ENCODE data around the gene TPSD1. TPM values are rescaled to one million over a fixed set of nuclear protein-coding genes. Genes with fewer than 3 reads are reported as not detected.

The TPSD1 gene
- total RNA-seq, 1 experiment from 2014 or later, result not detected

DNA sequence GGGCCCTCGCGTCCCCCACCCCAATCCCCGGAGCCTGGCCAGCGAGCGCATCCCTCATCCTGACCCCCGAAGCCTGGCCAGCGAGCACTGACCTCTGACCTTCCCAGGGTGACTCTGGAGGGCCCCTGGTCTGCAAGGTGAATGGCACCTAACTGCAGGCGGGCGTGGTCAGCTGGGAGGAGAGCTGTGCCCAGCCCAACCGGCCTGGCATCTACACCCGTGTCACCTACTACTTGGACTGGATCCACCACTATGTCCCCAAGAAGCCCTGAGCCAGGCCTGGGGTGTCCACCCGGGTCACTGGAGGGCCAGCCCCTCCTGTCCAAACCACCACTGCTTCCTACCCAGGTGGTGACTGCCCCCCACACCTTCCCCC is 2.3 kb downstream of the TPSD1 start:
- H2BK120ac ChIP-seq (ENCODE audit: low read depth, low read length, poor library complexity, severe bottlenecking), result no peak overlapping the region
- no peak overlapping the region for H2BK5ac ChIP-seq (ENCODE audit: insufficient read length, low read length)
- no peak overlapping the region for H3K14ac ChIP-seq (ENCODE audit: insufficient read depth, low read length)
- H3K27ac Mint-ChIP-seq, result no peak overlapping the region
- no peak overlapping the region for H3K4me2 ChIP-seq (ENCODE audit: insufficient read depth, insufficient read length, low read length)
- no peak overlapping the region for H3K4ac ChIP-seq (ENCODE audit: low read depth, low read length)
- H3K4me1 Mint-ChIP-seq, result peaks cover 0 to 11% of the 10 kb centered on the region in 2 experiments; a peak in 3 of 4 replicates
- H3K18ac ChIP-seq (ENCODE audit: insufficient read length, low read depth, low read length), result no peak overlapping the region
- no peak overlapping the region for H3K4me3 Mint-ChIP-seq
- no peak overlapping the region for H3K27ac ChIP-seq (ENCODE audit: insufficient read length, low read depth, low read length)
- no peak overlapping the region for H2BK15ac ChIP-seq (ENCODE audit: low read depth, low read length)
- no peaks in the 10 kb centered on the region for H3K9me3 Mint-ChIP-seq
- no peaks in the 10 kb centered on the region for H3K4me1 ChIP-seq (ENCODE audit: insufficient read depth, low read length)
- no peak overlapping the region for H3K56ac ChIP-seq (ENCODE audit: insufficient read length, low read depth, low read length)
- no peak for DNase-seq
- H3K79me1 ChIP-seq (ENCODE audit: insufficient read depth, low read depth, low read length, poor library complexity, severe bottlenecking), result no peaks in the 10 kb centered on the region
- H4K20me1 ChIP-seq (ENCODE audit: control insufficient read depth, insufficient read depth, insufficient read length), result no peaks in the 10 kb centered on the region
- no peaks in the 10 kb centered on the region for H3K23me2 ChIP-seq (ENCODE audit: insufficient read length, low read depth, low read length, poor library complexity, severe bottlenecking)
- no peaks in the 10 kb centered on the region for H3K79me2 ChIP-seq (ENCODE audit: insufficient read depth, low read length)
- no peak overlapping the region for H2BK20ac ChIP-seq (ENCODE audit: low read depth, low read length, poor library complexity, severe bottlenecking)
- H3T11ph ChIP-seq (ENCODE audit: low read length), result no peak overlapping the region
- no peaks in the 10 kb centered on the region for H3K36me3 Mint-ChIP-seq (ENCODE audit: insufficient read depth in 1 of 3, low read depth in 3 of 3)
- no peak overlapping the region for H2AFZ ChIP-seq (ENCODE audit: low read length)
- H4K8ac ChIP-seq (replicated peaks; ENCODE audit: insufficient read length, low read depth, low read length), result no peak overlapping the region
- H3K23ac ChIP-seq (ENCODE audit: insufficient read length, low read depth, low read length), result no peak overlapping the region
- H3K9me3 ChIP-seq (ENCODE audit: control insufficient read depth, low read depth, low read length), result no peaks in the 10 kb centered on the region
- H3K27me3 Mint-ChIP-seq (ENCODE audit: low read depth), result peaks cover 32% of the 10 kb centered on the region
- no peak overlapping the region for H2AK5ac ChIP-seq (ENCODE audit: insufficient read length, low read length)
- no peak overlapping the region for H2BK12ac ChIP-seq (ENCODE audit: insufficient read length, low read depth, low read length)
- TF ChIP-seq, protein P1, sequence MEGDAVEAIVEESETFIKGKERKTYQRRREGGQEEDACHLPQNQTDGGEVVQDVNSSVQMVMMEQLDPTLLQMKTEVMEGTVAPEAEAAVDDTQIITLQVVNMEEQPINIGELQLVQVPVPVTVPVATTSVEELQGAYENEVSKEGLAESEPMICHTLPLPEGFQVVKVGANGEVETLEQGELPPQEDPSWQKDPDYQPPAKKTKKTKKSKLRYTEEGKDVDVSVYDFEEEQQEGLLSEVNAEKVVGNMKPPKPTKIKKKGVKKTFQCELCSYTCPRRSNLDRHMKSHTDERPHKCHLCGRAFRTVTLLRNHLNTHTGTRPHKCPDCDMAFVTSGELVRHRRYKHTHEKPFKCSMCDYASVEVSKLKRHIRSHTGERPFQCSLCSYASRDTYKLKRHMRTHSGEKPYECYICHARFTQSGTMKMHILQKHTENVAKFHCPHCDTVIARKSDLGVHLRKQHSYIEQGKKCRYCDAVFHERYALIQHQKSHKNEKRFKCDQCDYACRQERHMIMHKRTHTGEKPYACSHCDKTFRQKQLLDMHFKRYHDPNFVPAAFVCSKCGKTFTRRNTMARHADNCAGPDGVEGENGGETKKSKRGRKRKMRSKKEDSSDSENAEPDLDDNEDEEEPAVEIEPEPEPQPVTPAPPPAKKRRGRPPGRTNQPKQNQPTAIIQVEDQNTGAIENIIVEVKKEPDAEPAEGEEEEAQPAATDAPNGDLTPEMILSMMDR (conservative IDR thresholded peaks at IDR 0.05), result no peak
- no CpG with 5 or more reads among the region's 12 CpGs for WGBS (ENCODE audit: extremely low coverage, insufficient read length, low lambda C conversion rate)
- no peak overlapping the region for H4K91ac ChIP-seq (ENCODE audit: insufficient read length, low read depth, low read length)
- H3K27me3 ChIP-seq (ENCODE audit: insufficient read depth, low read length), result no peaks in the 10 kb centered on the region
- H4K5ac ChIP-seq (ENCODE audit: insufficient read length, low read depth, low read length), result no peak overlapping the region
- H3K9ac ChIP-seq (ENCODE audit: extremely low read depth, insufficient read length, low read length), result no peak overlapping the region
